ENCODE results near the gene GAS2. TPM values are rescaled to one million over a fixed set of nuclear protein-coding genes. Genes with fewer than 3 reads are reported as not detected.

GAS2 gene
- polyA plus RNA-seq, 1 donor, result 5.8 TPM

GRCh38 chr11:22753416-22753815, 87.0 kb downstream of the GAS2 start:
- no peaks in the 10 kb centered on the region for H3K4me1 ChIP-seq (ENCODE audit: control insufficient read depth, insufficient read depth, low read length)
- H3K36me3 ChIP-seq (ENCODE audit: control insufficient read depth, insufficient read depth, low read length), result no peaks in the 10 kb centered on the region
- no CpG with 5 or more reads among the region's 1 CpG for WGBS (ENCODE audit: insufficient coverage, low lambda C conversion rate)
- no peaks in the 10 kb centered on the region for H3K9me3 ChIP-seq (ENCODE audit: control insufficient read depth, low read depth, low read length)
- H3K4me3 ChIP-seq (ENCODE audit: low read length), result no peak overlapping the region
- no peak overlapping the region for H3K27ac ChIP-seq (ENCODE audit: low read length)
- no peak for DNase-seq
- no peaks in the 10 kb centered on the region for H3K27me3 ChIP-seq (ENCODE audit: control insufficient read depth, insufficient read depth, low read length)

- no peaks in the 10 kb centered on the region for H3K36me3 ChIP-seq (ENCODE audit: control insufficient read depth, insufficient read depth, low read length)
- no peak overlapping the region for H3K27ac ChIP-seq (ENCODE audit: low read length)
- H3K27me3 ChIP-seq (ENCODE audit: control insufficient read depth, insufficient read depth, low read length), result no peaks in the 10 kb centered on the region
- WGBS (ENCODE audit: insufficient coverage, low lambda C conversion rate), result 50% methylated on average over 1 of the region's 1 CpG
- no peak for DNase-seq
- no peak overlapping the region for H3K4me3 ChIP-seq (ENCODE audit: low read length)
- no peaks in the 10 kb centered on the region for H3K9me3 ChIP-seq (ENCODE audit: control insufficient read depth, low read depth, low read length)
- no peaks in the 10 kb centered on the region for H3K4me1 ChIP-seq (ENCODE audit: control insufficient read depth, insufficient read depth, low read length)
Observed at GRCh38 chr11:22761066-22761465, 94.7 kb downstream of the GAS2 start.

GRCh38 chr11:22763166-22763565, 96.8 kb downstream of the GAS2 start:
- no peak for DNase-seq
- H3K27me3 ChIP-seq (ENCODE audit: control insufficient read depth, insufficient read depth, low read length), result no peaks in the 10 kb centered on the region
- no peak overlapping the region for H3K27ac ChIP-seq (ENCODE audit: low read length)
- H3K9me3 ChIP-seq (ENCODE audit: control insufficient read depth, low read depth, low read length), result no peaks in the 10 kb centered on the region
- no peaks in the 10 kb centered on the region for H3K4me1 ChIP-seq (ENCODE audit: control insufficient read depth, insufficient read depth, low read length)
- no peaks in the 10 kb centered on the region for H3K36me3 ChIP-seq (ENCODE audit: control insufficient read depth, insufficient read depth, low read length)
- H3K4me3 ChIP-seq (ENCODE audit: low read length), result no peak overlapping the region
- WGBS (ENCODE audit: insufficient coverage, low lambda C conversion rate), result 75% methylated on average over 1 of the region's 1 CpG

GRCh38 chr11:22764735-22765134, 98.3 kb downstream of the GAS2 start:
- Histone ChIP-seq H3K36me3 (ENCODE audit: control insufficient read depth, insufficient read depth, low read length) (no peaks in the 10 kb centered on the region), H3K27ac (ENCODE audit: low read length) (no peak overlapping the region), H3K9me3 (ENCODE audit: control insufficient read depth, low read depth, low read length) (no peaks in the 10 kb centered on the region), H3K27me3 (ENCODE audit: control insufficient read depth, insufficient read depth, low read length) (no peaks in the 10 kb centered on the region), H3K4me1 (ENCODE audit: control insufficient read depth, insufficient read depth, low read length) (no peaks in the 10 kb centered on the region), H3K4me3 (ENCODE audit: low read length) (no peak overlapping the region)
- DNase-seq, result no peak
- no CpG with 5 or more reads among the region's 2 CpGs for WGBS (ENCODE audit: insufficient coverage, low lambda C conversion rate)

GRCh38 chr11:22768281-22768680, 101.9 kb downstream of the GAS2 start:
- H3K27ac ChIP-seq (ENCODE audit: low read length), result no peak overlapping the region
- H3K4me3 ChIP-seq (ENCODE audit: low read length), result no peak overlapping the region
- no peaks in the 10 kb centered on the region for H3K9me3 ChIP-seq (ENCODE audit: control insufficient read depth, low read depth, low read length)
- no peak for DNase-seq
- WGBS (ENCODE audit: insufficient coverage, low lambda C conversion rate), result no CpG with 5 or more reads among the region's 1 CpG
- no peaks in the 10 kb centered on the region for H3K27me3 ChIP-seq (ENCODE audit: control insufficient read depth, insufficient read depth, low read length)
- no peaks in the 10 kb centered on the region for H3K36me3 ChIP-seq (ENCODE audit: control insufficient read depth, insufficient read depth, low read length)
- no peaks in the 10 kb centered on the region for H3K4me1 ChIP-seq (ENCODE audit: control insufficient read depth, insufficient read depth, low read length)

- Histone ChIP-seq H3K36me3 (ENCODE audit: control insufficient read depth, insufficient read depth, low read length) (no peaks in the 10 kb centered on the region), H3K27me3 (ENCODE audit: control insufficient read depth, insufficient read depth, low read length) (no peaks in the 10 kb centered on the region), H3K27ac (ENCODE audit: low read length) (no peak overlapping the region), H3K4me1 (ENCODE audit: control insufficient read depth, insufficient read depth, low read length) (no peaks in the 10 kb centered on the region), H3K9me3 (ENCODE audit: control insufficient read depth, low read depth, low read length) (no peaks in the 10 kb centered on the region), H3K4me3 (ENCODE audit: low read length) (no peak overlapping the region)
- WGBS (ENCODE audit: insufficient coverage, low lambda C conversion rate), result no CpG with 5 or more reads among the region's 1 CpG
- DNase-seq, result no peak
Observed at GRCh38 chr11:22769081-22769480, 102.7 kb downstream of the GAS2 start.

- H3K27me3 ChIP-seq (ENCODE audit: control insufficient read depth, insufficient read depth, low read length), result no peaks in the 10 kb centered on the region
- no peak overlapping the region for H3K4me3 ChIP-seq (ENCODE audit: low read length)
- WGBS (ENCODE audit: insufficient coverage, low lambda C conversion rate), result 92% methylated on average over 2 of the region's 2 CpGs
- no peaks in the 10 kb centered on the region for H3K36me3 ChIP-seq (ENCODE audit: control insufficient read depth, insufficient read depth, low read length)
- no peaks in the 10 kb centered on the region for H3K4me1 ChIP-seq (ENCODE audit: control insufficient read depth, insufficient read depth, low read length)
- no peak for DNase-seq
- no peaks in the 10 kb centered on the region for H3K9me3 ChIP-seq (ENCODE audit: control insufficient read depth, low read depth, low read length)
- H3K27ac ChIP-seq (ENCODE audit: low read length), result no peak overlapping the region
Observed at GRCh38 chr11:22774716-22775115, 108.3 kb downstream of the GAS2 start.

GRCh38 chr11:22775248-22775647, 108.8 kb downstream of the GAS2 start:
- no peak overlapping the region for H3K27ac ChIP-seq (ENCODE audit: low read length)
- 100% methylated on average over 1 of the region's 5 CpGs for WGBS (ENCODE audit: insufficient coverage, low lambda C conversion rate)
- H3K27me3 ChIP-seq (ENCODE audit: control insufficient read depth, insufficient read depth, low read length), result no peaks in the 10 kb centered on the region
- no peaks in the 10 kb centered on the region for H3K36me3 ChIP-seq (ENCODE audit: control insufficient read depth, insufficient read depth, low read length)
- no peaks in the 10 kb centered on the region for H3K4me1 ChIP-seq (ENCODE audit: control insufficient read depth, insufficient read depth, low read length)
- DNase-seq, result no peak
- no peak overlapping the region for H3K4me3 ChIP-seq (ENCODE audit: low read length)
- no peaks in the 10 kb centered on the region for H3K9me3 ChIP-seq (ENCODE audit: control insufficient read depth, low read depth, low read length)

GRCh38 chr11:22778642-22779041, 112.2 kb downstream of the GAS2 start:
- no peak for DNase-seq
- no peaks in the 10 kb centered on the region for H3K9me3 ChIP-seq (ENCODE audit: control insufficient read depth, low read depth, low read length)
- H3K27ac ChIP-seq (ENCODE audit: low read length), result no peak overlapping the region
- H3K36me3 ChIP-seq (ENCODE audit: control insufficient read depth, insufficient read depth, low read length), result no peaks in the 10 kb centered on the region
- H3K4me3 ChIP-seq (ENCODE audit: low read length), result no peak overlapping the region
- H3K27me3 ChIP-seq (ENCODE audit: control insufficient read depth, insufficient read depth, low read length), result no peaks in the 10 kb centered on the region
- H3K4me1 ChIP-seq (ENCODE audit: control insufficient read depth, insufficient read depth, low read length), result no peaks in the 10 kb centered on the region

GRCh38 chr11:22779850-22780249, 113.4 kb downstream of the GAS2 start:
- no peaks in the 10 kb centered on the region for H3K9me3 ChIP-seq (ENCODE audit: control insufficient read depth, low read depth, low read length)
- no CpG with 5 or more reads among the region's 5 CpGs for WGBS (ENCODE audit: insufficient coverage, low lambda C conversion rate)

GRCh38 chr11:22780952-22781593, 114.7 kb downstream of the GAS2 start:
- Histone ChIP-seq H3K27me3 (ENCODE audit: control insufficient read depth, insufficient read depth, low read length) (no peaks in the 10 kb centered on the region), H3K9me3 (ENCODE audit: control insufficient read depth, low read depth, low read length) (no peaks in the 10 kb centered on the region), H3K4me3 (ENCODE audit: low read length) (no peak overlapping the region), H3K4me1 (ENCODE audit: control insufficient read depth, insufficient read depth, low read length) (no peaks in the 10 kb centered on the region), H3K36me3 (ENCODE audit: control insufficient read depth, insufficient read depth, low read length) (no peaks in the 10 kb centered on the region), H3K27ac (ENCODE audit: low read length) (no peak overlapping the region)
- no CpG with 5 or more reads among the region's 3 CpGs for WGBS (ENCODE audit: insufficient coverage, low lambda C conversion rate)
- no peak for DNase-seq

More at GRCh38 chr11:22779850-22780249, 113.4 kb downstream of the GAS2 start:
- no peaks in the 10 kb centered on the region for H3K4me1 ChIP-seq (ENCODE audit: control insufficient read depth, insufficient read depth, low read length)
- no peaks in the 10 kb centered on the region for H3K36me3 ChIP-seq (ENCODE audit: control insufficient read depth, insufficient read depth, low read length)
- H3K4me3 ChIP-seq (ENCODE audit: low read length), result no peak overlapping the region
- no peak for DNase-seq
- no peak overlapping the region for H3K27ac ChIP-seq (ENCODE audit: low read length)
- no peaks in the 10 kb centered on the region for H3K27me3 ChIP-seq (ENCODE audit: control insufficient read depth, insufficient read depth, low read length)

Data from large intestine (tissue), 3 donors.